NCI-H226 (cell line): ENCODE measurements around the gene CHAF1B.
A peak's percentile ranks its signal among the peaks of the same experiment; 100 is the strongest.
"Not testable (repeated sequence)": the region's sequence is repeated elsewhere in the genome, so short reads cannot be mapped to it uniquely, and the experiment has no call there.

Source experiments
- DNase-seq: peaks from one replicate; pipeline ENCODE4 v3.0.0-alpha.2; 2015

Gene CHAF1B

GRCh38 chr21:36391649-36392048 lies 6.5 kb downstream of the CHAF1B start:
- not testable (repeated sequence) for DNase-seq

- DNase-seq: no peak
Observed at GRCh38 chr21:36395353-36396111, 10.3 kb downstream of the CHAF1B start.

DNA sequence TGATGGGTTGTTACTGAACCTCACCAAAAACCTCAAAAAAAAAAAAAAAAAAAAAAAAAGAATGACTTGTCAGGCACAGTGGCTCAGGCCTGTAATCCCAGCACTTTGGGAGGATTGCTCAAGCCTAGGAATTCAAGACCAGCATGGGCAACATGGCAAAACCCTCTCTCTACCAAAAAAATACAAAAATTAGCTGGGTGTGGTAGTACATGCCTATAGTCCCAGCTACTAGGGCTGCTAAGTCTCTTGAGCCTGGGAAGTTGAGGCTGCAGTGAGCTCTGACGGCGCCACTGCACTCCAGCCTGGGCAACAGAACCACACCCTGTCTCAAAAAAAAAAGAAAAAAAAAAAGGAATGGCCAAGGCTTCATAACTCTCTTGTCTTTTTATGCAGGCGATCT lies 11.1 kb downstream of the CHAF1B start:
- no peak for DNase-seq

DNA sequence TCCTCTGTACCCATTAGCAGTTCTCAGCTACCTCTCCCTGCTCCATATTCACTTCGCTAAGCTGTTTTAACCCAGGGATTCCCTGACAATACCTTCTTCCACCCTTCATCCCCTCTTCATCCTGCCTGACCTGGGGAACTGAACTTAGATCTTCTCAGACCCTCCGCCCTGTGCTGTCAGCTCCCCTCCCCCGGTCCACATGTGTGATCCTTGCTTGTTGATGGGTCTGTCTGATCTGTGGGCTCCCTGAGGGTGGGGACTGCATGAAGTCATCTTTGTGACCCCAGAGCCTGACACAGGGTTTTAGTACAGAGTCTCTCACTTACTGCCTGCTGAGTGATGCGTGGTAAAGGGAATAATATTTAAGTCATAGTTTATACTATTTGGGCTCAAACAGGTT lies 11.8 kb downstream of the CHAF1B start:
- no peak for DNase-seq

DNA sequence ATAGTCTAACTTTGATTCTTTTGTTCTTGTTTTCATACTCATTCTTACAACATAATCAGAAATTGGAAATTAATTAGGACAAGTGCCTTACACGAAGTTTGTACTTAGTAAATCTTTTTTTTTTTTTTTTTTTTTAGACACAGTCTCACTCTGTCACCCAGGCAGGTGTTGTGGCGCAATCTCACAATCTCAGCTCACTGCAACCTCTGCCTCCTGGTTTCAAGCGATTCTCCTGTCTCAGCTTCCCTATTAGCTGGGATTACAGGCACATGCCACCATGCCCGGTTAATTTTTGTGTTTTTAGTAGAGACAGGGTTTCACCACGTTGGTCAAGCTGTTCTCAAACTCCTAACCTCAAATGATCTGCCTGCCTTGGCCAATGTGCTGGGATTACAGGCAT lies 12.4 kb downstream of the CHAF1B start:
- DNase-seq: no peak

- DNase-seq: not testable (repeated sequence)
Observed at GRCh38 chr21:36399736-36400135, 14.5 kb downstream of the CHAF1B start.

- no peak for DNase-seq
Observed at GRCh38 chr21:36400719-36401118, 15.5 kb downstream of the CHAF1B start.

DNA sequence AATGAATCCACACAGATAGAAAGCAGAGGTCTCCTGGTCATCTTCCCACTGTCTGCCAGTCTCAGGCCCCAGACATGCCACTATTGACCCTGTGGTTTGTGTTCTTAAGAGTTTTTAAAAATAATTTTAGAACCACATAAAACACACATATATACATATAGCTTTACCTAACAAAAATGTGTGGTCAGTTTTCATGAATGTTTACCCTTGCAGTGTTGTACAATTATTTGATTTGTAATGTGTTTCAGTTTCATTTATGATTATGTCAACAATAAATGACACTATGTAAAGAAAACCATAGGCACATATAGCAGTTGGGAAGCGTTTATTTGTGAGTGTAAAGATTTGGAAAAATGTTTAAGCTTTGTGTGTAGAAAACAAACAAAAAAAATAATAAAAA lies 17.1 kb downstream of the CHAF1B start:
- no peak for DNase-seq

DNA sequence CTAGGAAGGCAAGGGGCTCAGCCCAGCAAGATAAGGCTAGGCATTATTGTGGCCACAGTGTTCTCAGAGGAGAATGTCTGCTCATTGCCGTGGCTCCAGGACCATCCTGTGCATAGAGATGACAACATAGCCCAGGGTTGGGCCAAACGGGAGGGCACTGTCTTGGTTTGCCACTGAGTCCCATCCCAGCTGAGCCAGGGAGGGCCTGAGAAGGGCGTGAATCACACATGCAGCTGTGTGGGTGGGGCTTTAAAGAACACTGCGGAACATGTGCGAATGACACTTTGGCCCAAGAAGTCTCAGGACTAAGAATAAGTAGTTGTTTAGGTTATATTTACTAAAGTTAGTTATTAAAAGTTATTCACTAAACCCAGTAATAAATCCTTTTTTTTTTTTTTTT lies 18.5 kb downstream of the CHAF1B start:
- DNase-seq: no peak

GRCh38 chr21:36408568-36408967 lies 23.4 kb downstream of the CHAF1B start:
- DNase-seq: no peak

GRCh38 chr21:36411301-36411700 lies 26.1 kb downstream of the CHAF1B start:
- no peak for DNase-seq

- DNase-seq: no peak
Observed at GRCh38 chr21:36412916-36413315, 27.7 kb downstream of the CHAF1B start.

GRCh38 chr21:36415375-36415774 lies 30.2 kb downstream of the CHAF1B start:
- DNase-seq: no peak

- DNase-seq: no peak
Observed at GRCh38 chr21:36419241-36419640, 34.0 kb downstream of the CHAF1B start.

DNA sequence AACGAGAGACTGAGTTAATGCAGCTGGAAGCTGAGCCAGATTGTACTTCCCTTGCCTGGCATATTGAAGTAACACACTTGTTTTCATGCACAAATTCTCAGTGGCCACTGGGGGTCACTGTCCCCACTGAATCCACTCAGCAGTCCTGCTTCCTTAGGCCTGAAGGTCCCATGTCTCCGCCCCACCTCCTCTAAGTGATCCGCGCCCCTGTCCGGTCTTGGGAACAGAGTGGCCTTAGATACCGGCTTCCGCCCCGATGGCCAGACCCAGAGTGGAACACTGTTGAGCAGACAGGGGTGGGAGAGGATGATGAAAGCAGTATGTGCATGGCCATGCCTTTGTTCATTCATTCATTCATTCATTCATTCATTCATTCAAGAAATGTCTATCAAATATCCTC lies 34.8 kb downstream of the CHAF1B start:
- DNase-seq: peak; percentile 55

GRCh38 chr21:36420571-36421339 lies 35.6 kb downstream of the CHAF1B start:
- DNase-seq: no peak

- DNase-seq: peak; percentile 52
Observed at GRCh38 chr21:36422279-36423098, 37.3 kb downstream of the CHAF1B start.

GRCh38 chr21:36423771-36424433 lies 38.7 kb downstream of the CHAF1B start:
- DNase-seq: no peak

DNA sequence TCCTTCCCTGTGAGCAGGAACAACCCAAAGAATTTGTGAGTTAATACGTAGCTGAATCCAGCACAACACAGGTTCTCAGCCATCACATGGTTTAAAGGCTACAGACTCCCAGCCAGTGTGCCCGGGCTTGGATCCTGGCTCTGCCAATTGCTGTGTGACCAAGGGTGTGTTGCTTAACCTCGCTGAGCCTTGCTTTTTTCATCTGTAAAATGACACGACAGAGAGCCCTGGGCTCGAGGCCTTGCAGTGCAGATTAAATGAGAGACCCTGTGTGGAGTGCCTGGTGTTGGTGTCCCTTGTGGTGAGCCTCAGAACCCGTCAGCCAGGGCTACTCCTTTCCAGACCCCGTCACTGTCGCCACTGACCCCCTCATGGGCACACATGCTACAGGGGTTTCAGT lies 39.4 kb downstream of the CHAF1B start:
- DNase-seq: no peak

DNA sequence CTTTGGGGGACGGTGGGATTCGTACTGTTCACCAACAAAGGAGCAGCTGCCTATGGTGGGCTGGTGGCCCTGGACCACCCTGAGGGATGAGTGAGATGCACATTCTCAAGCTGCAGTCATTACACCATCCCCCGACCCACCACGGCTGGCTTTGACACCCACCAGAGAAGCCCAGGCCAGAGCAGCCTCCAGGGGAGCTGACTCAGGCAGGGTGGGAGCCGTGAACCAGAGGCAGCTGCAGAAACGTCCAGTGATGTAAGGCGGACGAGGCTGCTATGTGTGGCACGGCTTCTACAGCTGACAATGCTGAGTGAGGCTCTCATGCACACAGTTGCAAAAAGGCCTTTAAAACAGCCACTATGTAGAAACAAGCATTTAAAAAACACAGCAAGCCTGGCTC lies 40.1 kb downstream of the CHAF1B start:
- no peak for DNase-seq

GRCh38 chr21:36427502-36427901 lies 42.3 kb downstream of the CHAF1B start:
- DNase-seq: no peak

DNA sequence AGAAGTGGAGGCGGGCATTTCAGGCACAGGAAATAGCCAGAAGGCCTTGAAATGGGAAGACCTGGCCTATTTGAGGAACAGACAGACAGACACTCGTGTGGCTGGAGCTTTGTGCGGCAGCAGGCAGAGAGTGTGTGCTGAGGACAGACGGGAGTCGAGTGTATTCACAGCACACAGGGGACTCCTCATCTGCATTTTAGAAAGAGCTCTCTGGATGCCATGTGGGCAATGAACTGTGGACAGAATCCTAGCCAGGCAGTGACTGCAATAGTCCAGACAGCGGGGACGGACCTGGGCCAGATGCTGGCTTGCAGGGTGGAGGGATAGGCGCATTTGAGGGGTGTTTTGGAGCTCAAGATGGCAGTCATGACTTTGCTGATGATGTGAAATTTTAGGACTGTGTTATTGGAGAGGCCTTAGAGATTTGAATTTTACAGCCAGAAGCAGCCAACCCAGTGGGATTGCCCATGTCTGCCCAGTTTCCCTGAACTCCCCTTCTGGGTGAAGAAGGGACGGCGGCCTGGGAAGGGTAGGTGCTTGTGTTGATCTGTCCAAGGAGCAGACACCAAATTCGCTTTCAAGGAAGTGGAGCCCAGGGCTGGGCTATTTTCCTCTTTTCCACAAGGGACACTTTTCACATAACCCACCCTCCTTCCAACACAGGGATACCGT lies 43.7 kb downstream of the CHAF1B start:
- DNase-seq: no peak
